Testis (tissue), 2 donors: ENCODE data around the gene GUK1.

Source experiments
- POLR2A ChIP-seq: fragments of 450-650 bp; IDR thresholded peaks from one replicate; pipeline ENCODE4 v1.6.1; 2017; ENCODE audit warnings: antibody characterized with exemption, mild to moderate bottlenecking, moderate library complexity
- TF ChIP-seq, protein P1 (sequence below), 3 experiments: fragments of 450-650 bp in 2 of 3; fragments of 200-600 bp in 1 of 3; sonication (generic) in 1 of 3; IDR thresholded peaks; one replicate each; pipeline ENCODE4 v1.5.1; 2016 to 2019; ENCODE audit warnings: antibody characterized with exemption in 3 of 3, mild to moderate bottlenecking in 2 of 3, moderate library complexity in 1 of 3

DNA sequence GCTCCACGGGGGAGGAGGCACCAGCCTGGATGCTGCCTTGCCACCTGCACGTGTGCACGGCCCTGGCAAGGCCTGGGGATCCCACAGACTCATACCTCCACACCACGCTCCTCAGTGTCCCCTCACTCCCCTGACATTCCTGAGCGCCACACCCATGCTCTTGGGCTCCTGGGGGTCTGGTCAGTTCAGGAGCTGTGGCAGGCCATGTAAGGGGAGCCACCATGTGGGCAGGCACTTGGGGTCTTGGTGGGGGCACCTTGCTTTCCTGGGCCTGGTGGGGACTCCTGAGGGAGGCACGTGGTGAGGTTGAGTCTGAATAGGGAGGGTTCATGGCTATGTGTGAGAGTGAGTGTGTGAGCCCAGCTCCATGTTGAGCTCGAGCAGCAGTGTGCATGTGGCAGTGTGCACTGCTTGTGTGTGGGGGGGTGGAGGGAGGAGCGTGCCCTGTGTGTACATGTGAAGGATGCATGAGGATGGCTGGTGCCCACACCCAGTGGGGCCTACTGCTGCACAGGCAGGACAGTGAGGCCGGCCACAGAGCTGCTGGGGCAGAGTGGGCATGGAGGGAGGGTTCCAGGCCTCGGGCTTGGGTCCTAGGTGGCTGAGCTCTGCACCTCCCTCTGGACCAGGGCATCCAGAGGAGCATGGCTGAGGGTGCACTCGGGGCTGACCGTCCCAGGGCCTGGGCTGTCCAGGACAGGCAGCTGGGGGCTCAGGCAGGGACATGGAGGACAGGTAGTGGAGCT is 11.3 kb downstream of the GUK1 start:
- TF ChIP-seq, protein P1, sequence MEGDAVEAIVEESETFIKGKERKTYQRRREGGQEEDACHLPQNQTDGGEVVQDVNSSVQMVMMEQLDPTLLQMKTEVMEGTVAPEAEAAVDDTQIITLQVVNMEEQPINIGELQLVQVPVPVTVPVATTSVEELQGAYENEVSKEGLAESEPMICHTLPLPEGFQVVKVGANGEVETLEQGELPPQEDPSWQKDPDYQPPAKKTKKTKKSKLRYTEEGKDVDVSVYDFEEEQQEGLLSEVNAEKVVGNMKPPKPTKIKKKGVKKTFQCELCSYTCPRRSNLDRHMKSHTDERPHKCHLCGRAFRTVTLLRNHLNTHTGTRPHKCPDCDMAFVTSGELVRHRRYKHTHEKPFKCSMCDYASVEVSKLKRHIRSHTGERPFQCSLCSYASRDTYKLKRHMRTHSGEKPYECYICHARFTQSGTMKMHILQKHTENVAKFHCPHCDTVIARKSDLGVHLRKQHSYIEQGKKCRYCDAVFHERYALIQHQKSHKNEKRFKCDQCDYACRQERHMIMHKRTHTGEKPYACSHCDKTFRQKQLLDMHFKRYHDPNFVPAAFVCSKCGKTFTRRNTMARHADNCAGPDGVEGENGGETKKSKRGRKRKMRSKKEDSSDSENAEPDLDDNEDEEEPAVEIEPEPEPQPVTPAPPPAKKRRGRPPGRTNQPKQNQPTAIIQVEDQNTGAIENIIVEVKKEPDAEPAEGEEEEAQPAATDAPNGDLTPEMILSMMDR (IDR thresholded peaks at IDR 0.05): no peak
- no peak for TF ChIP-seq POLR2A
